ENCODE results near the gene AVL9.

- TF ChIP-seq ELF2 (CRISPR knock-in tag; IDR thresholded peaks at IDR 0.05) (peak; percentile 93), SRSF1 (IDR thresholded peaks at IDR 0.05; ENCODE audit: low read depth, low read length) (no peak), TFE3 (CRISPR knock-in tag; IDR thresholded peaks at IDR 0.05) (no peak), HMG20B (CRISPR knock-in tag; IDR thresholded peaks at IDR 0.05) (no peak), EGR1 (conservative IDR thresholded peaks at IDR 0.05) (no peak), ATF3 (IDR thresholded peaks at IDR 0.05) (peak; percentile 28; the same call in 1 of the 2 replicates), ATF3 (CRISPR knock-in tag; conservative IDR thresholded peaks at IDR 0.05) (peak; percentile 61), ZKSCAN8 (CRISPR knock-in tag; IDR thresholded peaks at IDR 0.05) (no peak), GTF2F1 (IDR thresholded peaks at IDR 0.05; ENCODE audit: low read depth, low read length) (0 out of 2 replicates have a peak, but pooled peaks have one; percentile 32), SETDB1 (IDR thresholded peaks at IDR 0.05; ENCODE audit: low read length) (no peak), POLR2A (conservative IDR thresholded peaks at IDR 0.05) (peak; percentile 91), TAF1 (IDR thresholded peaks at IDR 0.05; ENCODE audit: control insufficient read depth, extremely low read depth, insufficient read depth, low read length, severe bottlenecking) (peak; percentile 90)
These were observed 5.0 kb upstream of the AVL9 start, which contains the start of gene LSM5 for GRCh38 chr7:32490127-32490796.

Measured in K562 (cell line).